Hindlimb muscle (tissue), 1 donor: ENCODE measurements around the gene RFTN2. TPM values are rescaled to one million over a fixed set of nuclear protein-coding genes. Genes with fewer than 3 reads are reported as not detected.
"Not testable (repeated sequence)": the region's sequence is repeated elsewhere in the genome, so short reads cannot be mapped to it uniquely, and the experiment has no call there.

Experiments used
- DNase-seq: peaks from one replicate; pipeline ENCODE4 v3.0.0-alpha.2; 2013
- polyA plus RNA-seq: library from polyadenylated mRNA; unstranded; fragments of 120-200 nt; gene quantifications from one replicate; pipeline ENCODE4 v1.2.1, GENCODE V29; 2013; ENCODE audit not compliant: insufficient read length

RFTN2 gene
- polyA plus RNA-seq, 1 donor: 13.2 TPM

DNA sequence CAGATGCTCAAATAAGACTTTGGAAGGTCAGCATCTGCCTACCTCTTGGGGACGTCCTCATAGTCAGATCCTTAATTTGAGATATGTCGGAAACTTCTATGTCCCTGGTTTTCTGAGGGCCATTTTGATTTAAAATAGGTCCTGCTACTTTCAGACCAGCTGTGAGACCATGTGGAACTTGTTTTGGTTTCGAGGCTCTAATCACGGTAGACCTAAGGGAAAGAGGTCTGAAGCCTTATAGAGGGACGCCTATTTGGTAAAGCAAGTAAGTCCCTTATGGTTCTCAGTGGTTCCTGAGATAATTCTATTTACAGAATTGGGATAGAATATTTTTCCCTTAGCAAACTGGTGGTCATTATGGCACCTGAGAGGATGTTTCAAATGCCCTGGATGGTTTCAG lies 75.1 kb downstream of the RFTN2 start:
- no peak for DNase-seq

DNA sequence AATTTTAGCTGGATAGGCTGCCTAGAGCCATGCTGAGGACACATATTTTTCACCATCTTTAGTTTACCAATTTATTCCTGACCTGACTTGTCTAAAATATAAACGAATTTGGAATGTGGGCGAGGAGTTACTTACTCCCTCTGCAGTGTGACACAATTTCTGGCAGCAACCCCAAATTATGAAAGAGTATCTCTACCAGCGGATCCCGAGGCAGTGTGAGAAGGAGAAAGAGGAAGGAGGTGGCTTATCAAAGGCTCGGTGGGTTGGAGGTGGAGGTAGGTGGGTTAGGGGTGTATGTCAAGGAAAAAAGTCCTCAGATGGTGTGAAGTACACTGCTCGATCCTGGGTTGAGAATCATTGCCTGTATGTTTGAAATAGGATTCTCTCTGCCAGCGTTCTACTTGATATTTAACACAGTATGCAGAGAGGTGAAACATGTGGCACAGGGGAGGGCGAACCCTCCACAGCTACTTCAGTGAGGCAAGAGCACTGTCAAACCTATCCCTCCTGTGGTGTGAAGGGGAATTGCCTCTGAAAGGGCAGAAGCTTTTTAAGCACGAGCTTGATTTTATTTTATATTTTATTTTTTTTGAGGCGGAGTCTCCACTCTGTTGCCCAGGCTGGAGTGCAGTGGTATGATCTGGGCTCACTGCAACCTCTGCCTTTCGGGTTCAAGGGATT lies 76.0 kb downstream of the RFTN2 start:
- no peak for DNase-seq

DNA sequence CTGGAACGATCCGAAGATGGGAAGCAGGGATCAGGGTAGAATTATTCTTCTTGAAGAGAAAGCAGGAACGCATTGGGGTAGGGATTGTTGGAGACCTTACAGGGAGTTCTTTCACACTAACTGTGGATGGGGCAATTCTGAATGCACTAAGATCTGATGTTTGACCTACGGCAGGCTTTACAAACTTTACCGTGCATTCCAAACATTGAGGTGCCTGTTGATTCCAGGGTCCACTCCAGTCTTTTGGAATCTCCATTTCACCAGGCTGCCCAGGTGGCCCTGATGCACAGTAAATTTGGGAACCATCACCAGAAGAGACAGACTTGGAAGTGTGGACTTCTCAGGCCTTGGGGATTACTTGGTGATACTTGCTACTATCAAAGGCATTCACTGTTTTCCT lies 76.9 kb downstream of the RFTN2 start:
- no peak for DNase-seq

DNA sequence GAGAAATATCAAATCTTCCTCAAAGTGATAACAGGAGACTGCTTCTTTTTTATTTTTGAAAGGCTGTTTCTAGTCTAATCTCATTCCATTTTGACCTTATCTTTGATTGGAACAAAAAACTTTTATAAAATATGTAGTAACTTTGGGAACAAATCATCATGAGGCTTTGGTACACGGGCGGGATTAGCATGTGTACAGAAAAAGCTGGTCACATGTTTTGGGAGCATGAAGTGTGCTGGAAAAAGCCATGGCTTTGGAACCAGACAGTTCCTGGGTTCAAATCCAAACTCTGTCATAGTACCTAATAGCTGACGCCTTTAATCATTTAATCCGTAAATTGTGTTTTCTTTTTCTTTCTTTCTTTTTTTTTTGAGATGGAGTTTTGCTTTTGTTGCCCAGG lies 78.2 kb downstream of the RFTN2 start:
- DNase-seq: no peak

DNA sequence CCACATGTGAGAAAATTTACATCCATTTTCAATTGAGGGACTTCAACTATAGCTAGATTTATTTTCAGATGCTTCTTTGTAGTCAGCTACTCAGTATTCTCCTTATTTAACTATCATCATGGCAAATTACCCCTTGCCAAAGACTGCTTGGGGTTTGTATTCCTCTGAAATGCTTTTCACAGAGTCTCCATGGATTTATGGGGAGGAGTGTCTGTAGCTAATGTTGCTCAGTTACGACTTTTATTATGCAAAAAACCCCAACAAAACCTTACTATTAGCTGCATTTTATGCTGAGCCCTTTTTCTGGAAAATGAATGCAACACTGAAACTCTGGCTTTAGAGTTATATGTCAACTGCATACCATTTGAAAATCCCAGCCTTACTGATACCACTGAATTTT lies 78.6 kb downstream of the RFTN2 start:
- DNase-seq: peak; percentile 64

DNA sequence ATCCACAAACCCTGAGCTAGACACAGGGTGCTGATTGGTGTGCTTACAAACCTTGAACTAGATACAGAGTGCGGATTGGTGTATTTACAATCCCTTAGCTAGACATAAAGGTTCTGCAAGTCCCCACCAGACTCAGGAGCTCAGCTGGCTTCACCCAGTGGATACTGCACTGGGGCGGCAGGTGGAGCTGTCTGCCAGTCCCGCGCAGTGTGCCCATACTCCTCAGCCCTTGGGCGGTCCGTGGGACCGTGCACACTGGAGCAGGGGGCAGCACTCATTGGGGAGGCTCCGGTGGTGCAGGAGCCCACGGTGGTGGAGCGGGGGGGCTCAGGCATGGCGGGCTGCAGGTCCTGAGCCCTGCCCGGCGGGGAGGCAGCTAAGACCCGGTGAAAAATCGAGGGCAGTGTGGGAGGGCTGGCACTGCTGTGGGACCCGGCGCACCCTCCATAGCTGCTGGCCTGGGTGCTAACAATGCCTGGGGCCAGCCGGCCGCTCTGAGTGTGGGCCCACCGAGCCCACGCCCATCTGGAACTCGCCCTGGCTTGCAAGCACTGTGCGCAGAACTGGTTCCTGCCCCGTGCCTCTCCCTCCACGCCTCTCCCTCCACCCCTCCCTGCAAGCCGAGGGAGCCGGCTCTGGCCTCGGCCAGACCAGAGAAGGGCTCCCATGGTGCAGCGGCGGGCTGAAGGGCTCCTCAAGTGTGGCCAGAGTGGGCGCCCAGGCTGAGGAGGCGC lies 83.9 kb downstream of the RFTN2 start:
- no peak for DNase-seq

DNA sequence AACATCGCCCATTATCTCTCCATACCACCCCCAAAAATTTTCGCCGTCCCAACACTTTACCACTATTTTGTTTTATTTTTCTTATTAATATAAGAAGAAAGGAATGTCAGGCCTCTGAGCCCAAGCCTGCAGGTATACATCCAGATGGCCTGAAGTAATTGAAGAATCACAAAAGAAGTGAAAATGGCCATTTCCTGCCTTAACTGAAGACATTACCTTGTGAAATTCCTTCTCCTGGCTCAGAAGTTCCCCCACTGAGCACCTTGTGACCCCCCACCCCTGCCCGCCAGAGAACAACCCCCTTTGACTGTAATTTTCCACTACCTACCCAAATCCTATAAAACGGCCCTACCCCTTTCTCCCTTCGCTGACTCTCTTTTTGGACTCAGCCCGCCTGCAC lies 88.1 kb downstream of the RFTN2 start:
- not testable (repeated sequence) for DNase-seq

DNA sequence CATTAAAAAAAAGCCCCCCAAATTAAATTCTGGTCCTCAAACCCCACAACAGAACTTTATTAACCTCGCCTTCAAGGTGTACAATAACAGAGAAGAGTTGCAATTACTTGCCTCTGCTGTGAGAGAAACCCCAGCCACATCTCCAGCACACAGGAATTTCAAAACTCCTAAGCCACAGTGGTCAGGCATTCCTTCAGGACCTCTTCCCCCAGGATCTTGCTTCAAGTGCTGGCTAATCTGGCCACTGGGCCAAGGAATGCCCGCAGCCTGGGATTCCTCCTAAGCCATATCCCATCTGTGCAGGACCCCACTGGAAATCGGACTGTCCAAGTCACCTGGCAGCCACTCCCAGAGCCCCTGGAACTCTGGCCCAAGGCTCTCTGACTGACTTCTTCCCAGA lies 95.2 kb downstream of the RFTN2 start:
- not testable (repeated sequence) for DNase-seq

DNA sequence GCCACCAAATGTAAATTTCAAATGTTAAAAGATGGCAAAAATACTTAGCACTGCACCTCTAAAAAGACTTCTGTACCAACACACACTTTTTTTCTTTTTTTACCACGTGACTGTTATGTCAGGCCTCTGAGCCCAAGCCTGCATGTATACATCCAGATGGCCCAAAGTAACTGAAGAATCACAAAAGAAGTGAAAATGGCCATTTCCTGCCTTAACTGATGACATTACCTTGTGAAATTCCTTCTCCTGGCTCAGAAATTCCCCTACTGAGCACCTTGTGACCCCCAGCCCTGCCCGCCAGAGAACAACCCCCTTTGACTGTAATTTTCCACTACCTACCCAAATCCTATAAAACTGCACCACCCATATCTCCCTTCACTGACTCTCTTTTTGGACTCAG lies 97.1 kb downstream of the RFTN2 start:
- not testable (repeated sequence) for DNase-seq

DNA sequence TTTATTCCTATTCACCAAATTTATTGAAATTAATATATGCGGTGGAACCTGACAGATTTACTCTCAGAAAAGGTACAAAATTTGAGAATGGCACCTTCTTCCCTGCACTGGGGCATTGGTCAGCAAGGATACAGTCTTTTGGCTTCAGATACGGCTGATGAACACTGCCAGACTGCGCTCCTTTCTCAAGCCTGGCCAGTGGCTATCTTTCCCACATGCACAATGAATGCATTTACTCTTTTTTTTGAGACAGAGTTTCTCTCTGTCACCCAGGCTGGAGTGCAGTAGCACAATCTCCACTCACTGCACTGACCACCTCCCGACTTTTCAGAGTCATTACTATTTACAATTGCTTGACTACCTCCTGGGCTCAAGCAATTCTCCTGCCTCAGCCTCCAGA lies 97.9 kb downstream of the RFTN2 start:
- no peak for DNase-seq

DNA sequence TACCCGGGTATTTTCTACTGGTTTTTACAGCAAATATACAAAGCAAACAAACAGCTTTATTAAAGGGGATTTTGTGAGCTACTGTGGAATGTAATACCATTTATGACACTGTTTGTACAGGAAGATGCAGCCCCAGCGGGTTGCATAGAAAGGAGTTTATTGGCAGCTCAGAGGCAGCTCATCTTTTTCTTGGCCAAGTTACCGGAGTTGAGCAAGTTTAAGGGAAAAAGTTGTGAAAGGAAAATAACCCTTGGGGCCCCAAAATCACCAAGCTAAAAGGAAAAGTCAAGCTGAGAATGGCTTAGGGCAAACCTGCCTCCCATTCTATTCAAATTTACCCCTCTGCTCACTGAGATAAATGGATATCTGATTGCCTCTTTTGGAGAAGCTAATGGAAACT lies 98.8 kb downstream of the RFTN2 start:
- DNase-seq: peak; percentile 68

DNA sequence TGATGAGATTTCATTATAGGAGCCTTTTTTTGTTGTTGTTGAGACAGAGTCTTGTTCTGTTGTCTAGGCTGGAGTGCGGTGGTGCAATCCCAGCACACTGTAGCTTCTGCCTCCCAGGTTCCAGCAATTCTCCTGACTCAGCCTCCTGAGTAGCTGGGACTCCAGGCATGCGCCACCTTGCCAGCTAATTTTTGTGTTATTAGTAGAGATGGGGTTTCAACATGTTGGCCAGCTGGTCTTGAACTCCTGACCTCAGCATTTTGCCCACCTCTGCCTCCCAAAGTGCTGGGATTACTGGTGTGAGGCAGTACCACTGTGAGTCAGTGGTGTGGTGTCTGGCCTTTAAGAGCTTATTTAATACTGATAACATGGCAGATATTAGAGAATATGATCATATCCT lies 99.4 kb downstream of the RFTN2 start:
- DNase-seq: no peak

DNA sequence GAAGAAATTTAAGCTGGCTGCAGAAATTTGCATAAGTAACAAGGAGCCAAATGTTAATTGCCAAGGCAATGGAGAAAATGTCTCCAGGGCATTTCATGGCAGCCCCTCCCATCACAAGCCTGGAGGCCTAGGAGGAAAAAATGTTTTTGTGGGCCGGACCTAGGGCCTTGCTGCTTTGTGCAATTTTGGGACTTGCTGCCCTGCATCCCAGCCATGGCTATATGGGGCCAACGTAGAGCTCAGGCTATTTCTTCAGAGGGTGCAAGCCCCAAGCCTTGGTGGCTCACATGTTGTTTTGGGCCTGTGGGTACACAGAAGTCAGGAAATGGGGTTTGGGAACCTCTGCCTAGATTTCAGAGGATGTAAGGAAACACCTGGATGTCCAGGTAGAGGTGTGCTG lies 101.8 kb downstream of the RFTN2 start:
- DNase-seq: no peak

DNA sequence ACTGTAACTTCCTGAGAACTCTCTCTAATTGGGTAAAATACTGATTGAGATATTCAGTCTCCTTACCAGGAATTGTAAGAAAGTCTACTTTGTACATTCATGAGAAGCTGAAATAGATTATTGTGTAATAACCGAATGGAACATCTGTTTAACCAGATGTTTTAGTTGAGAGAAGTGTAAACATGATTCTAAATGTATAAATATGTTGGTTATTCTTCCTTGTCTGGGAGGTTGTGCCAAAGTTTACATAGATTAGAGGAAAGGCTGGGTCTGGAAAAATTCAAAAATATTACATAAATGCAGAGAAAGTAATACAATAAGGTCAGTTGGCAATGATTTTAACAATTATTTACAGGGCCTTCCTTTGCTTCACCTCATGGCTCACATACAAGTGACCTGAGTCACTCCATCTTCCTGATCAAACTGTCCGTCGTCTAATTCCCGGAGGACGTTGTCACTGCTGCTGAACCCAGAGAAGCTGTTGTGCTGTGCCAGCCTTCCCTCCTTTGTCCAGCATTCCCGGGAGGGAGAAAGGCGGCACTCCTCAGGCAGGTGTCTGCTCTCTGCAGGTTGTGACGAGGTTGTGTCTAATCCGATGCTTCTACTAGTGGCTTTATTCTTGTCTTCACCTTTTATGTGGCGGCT lies 103.6 kb downstream of the RFTN2 start:
- DNase-seq: peak; percentile 43

DNA sequence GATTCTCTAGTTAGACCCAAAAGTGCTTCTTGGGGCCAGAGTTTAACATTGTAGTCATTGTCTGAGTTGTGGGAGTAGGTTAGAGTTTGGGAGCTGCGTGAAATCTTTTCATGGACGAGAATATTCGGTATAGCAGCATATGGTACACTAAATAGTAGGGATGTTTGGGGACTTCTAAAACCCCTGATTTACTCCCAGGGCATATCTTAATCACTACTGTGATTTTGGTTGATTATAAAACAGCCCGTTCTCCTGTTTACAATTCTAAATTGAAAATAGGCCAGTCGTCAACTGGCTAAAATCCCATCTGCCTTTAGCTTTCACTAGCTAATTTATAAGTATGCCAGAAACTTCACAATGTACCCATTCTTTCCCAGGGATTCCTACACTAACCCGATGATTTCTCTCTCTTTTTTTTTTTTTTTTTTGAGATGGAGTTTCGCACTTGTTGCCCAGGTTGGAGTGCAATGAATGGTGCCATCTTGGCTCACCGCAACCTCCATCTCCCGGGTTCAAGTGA lies 115.2 kb downstream of the RFTN2 start:
- no peak for DNase-seq

DNA sequence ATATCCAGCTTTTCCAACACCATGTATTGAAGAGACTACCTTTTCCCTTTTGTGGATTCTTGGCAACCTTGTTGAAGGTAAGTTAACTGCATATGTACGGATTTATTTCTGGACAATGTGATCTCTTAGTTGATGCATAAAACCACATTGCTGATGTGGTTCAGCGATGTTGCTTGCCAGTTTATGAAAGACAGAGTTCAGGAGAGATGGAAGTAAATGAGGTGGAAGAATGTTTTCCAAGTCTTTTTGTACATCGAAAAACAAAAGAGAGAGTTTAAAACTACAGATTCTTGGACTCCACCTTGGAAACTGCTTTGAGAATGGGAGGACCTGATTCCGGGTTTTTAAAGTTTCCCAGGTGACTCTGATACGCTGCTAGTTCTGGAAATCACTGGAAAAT lies 115.7 kb downstream of the RFTN2 start:
- DNase-seq: peak; percentile 27

DNA sequence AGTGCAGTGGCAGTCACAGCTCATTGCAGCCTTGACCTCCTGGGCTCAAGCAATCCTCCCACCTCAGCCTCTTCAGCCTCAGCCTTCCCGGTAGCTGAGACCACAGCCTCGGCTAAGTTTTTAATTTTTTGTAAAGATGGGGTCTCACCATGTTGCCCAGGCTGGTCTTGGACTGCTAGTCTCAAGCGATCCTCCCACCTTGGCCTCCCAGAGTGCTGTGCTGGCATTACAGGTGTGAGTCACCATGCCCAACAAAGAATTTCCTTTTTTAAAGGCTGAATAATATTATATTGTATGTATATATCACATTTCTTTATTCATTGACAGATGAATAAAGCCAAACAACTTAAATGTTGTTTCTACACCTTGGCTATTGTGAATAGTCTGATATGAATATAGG lies 117.0 kb downstream of the RFTN2 start:
- DNase-seq: no peak

DNA sequence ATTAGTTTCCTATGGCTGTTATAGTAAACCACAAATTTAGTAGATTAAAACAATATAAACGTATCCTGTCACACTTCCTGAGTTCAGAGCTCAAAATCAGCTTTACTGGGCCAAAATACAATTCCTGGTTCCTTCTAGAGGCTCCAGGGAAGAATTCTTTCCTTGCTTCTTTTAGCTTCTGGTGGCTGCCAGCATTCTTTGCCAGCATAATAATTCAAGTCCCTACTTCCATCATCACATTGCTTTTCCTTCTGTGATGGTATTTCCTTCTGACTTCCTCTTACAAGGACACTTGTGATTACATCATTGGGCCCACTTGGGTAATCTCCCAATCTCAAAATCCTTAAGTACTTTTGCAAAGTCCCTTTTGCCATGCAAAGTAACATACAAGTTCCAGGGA lies 118.9 kb downstream of the RFTN2 start:
- peak; percentile 83 for DNase-seq

DNA sequence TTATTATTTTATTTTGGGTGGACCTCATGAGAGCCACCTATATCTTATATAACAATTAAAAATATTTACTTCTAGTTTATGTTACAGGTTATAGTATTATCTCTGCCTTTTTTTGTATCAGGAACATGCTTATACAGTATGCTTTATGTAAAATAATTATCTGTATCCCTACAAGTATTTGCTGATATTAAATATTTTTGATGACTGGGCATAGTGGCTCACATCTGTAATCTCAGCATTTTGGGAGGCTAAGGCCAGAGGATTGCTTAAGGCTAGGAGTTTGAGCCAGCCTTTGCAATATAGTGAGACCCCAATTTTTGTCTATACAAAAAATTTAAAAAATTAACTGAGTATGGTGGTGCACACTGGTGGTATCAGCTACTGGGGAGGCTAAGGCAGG lies 119.9 kb downstream of the RFTN2 start:
- no peak for DNase-seq

DNA sequence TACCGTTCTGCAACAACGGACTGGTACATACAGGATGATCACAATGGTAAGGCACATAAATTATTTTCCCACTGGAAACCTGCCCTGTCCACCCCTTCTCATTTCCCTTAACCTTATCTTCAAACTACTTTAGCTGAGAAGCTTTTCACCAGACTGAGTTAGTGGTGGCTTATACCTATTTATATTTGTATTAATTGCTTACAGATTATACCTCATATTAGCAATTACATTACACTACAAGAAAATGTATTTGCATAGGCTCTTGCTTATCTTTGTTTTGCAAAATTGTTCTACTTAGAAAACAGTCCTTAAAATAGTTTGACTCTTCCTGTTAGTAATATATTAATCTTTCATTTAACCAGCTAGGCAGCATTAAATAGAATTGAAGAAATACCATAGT lies 124.1 kb downstream of the RFTN2 start:
- not testable (repeated sequence) for DNase-seq

DNA sequence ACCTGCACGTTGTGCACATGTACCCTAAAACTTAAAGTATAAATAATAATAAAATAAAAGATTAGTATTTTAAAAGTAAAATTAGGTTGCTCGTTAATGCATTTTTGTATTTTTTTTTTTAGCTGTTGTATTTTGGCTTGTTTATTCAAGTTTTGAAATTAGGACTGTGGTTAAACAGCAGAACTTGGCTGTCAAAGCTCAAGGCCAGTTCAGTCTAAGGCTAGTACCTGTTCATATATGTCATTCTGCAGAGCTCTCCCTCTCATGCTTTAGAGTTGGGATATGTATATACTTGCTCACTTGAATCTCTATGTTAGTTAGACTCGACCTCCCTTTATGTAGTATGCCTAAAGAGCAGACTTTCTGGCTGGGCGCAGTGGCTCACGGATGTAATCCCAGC lies 126.8 kb downstream of the RFTN2 start:
- DNase-seq: no peak

DNA sequence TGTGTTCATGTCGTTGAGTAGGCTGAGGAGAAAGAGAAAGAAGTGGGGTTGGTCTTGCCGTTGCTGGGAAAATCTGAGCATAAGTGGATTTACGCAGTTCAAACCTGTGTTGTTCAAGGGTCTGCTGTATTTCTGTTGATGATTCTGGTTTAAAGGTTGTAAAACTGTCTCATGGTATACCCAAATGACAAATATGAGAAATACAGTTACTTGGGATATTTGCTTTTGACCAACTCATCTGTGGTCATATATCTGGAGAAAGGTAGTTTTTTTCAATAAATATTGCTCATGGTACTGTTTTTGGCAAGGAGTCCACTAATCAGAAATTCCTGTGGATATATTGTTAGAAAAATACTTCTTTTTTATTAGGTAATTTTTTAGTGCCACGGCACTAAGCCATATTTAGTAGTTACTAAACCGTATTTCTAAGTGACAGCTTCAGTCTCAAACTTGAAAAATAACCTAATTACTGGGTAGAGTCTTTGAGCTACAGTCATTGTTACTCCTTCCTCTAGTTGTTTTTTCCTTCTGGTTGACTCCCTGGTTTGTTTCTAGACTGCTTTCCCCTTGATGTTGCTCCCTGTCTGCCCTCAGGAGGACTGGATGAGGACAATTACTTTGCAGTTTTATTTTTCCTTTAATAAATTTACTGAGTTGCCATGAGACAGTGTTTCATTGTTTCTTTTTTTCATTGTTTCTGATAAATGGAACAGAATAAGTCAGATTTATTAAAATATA lies 128.1 kb downstream of the RFTN2 start:
- no peak for DNase-seq

DNA sequence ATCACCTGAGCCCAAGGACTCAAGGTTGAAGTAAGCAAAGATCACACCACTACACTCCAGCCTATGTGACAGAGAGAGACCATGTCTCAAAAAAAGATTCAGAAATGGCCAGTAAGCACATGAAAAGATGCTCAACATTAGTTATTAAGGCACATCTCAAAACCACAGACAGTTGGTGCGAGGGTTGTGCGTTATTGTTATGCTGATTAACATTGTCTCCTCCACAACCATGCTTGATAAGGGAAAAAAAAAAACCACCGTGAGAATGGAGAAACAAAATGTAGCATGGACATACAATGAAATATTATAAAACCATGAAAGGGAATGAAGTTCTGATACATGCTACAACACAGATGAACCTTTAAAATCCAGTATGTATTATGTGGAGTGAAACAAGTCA lies 132.2 kb downstream of the RFTN2 start:
- no peak for DNase-seq
